Activated CD8-positive, alpha-beta memory T cell treated with anti-CD3 and anti-CD28 coated beads for 24 hours (primary cell): ENCODE results near the gene DNAJC10.

Source experiments
- DNase-seq: peaks from one replicate; pipeline ENCODE4 v3.0.0-alpha.2; 2020

The DNAJC10 gene

GRCh38 chr2:182804128-182804527, 88.1 kb downstream of the DNAJC10 start:
- no peak for DNase-seq

- no peak for DNase-seq
Measured at GRCh38 chr2:182807319-182807718, 91.3 kb downstream of the DNAJC10 start.

- DNase-seq = no peak
Measured at GRCh38 chr2:182810087-182810486, 94.0 kb downstream of the DNAJC10 start.

- no peak for DNase-seq
Measured at GRCh38 chr2:182814380-182814779, 98.3 kb downstream of the DNAJC10 start.

GRCh38 chr2:182814804-182815203, 98.7 kb downstream of the DNAJC10 start:
- DNase-seq = no peak

GRCh38 chr2:182816866-182817265, 100.8 kb downstream of the DNAJC10 start:
- no peak for DNase-seq

- DNase-seq = no peak
Measured at GRCh38 chr2:182817558-182817957, 101.5 kb downstream of the DNAJC10 start.

- DNase-seq = no peak
Measured at GRCh38 chr2:182818501-182818900, 102.4 kb downstream of the DNAJC10 start.

- no peak for DNase-seq
Measured at GRCh38 chr2:182818925-182819324, 102.9 kb downstream of the DNAJC10 start.

- DNase-seq = no peak
Measured at GRCh38 chr2:182819412-182819811, 103.4 kb downstream of the DNAJC10 start.

GRCh38 chr2:182821182-182821581, 105.1 kb downstream of the DNAJC10 start:
- no peak for DNase-seq

GRCh38 chr2:182822733-182823132, 106.7 kb downstream of the DNAJC10 start:
- no peak for DNase-seq

GRCh38 chr2:182824056-182824766, 108.2 kb downstream of the DNAJC10 start:
- no peak for DNase-seq

- DNase-seq = no peak
Measured at GRCh38 chr2:182824767-182825158, 108.7 kb downstream of the DNAJC10 start.

- DNase-seq = no peak
Measured at GRCh38 chr2:182826064-182826463, 110.0 kb downstream of the DNAJC10 start.

GRCh38 chr2:182826496-182826895, 110.4 kb downstream of the DNAJC10 start:
- DNase-seq = no peak

GRCh38 chr2:182827182-182827879, 111.3 kb downstream of the DNAJC10 start:
- DNase-seq = no peak

- no peak for DNase-seq
Measured at GRCh38 chr2:182831101-182831500, 115.0 kb downstream of the DNAJC10 start.

- DNase-seq = no peak
Measured at GRCh38 chr2:182831921-182832320, 115.9 kb downstream of the DNAJC10 start.

GRCh38 chr2:182833084-182833854, 117.2 kb downstream of the DNAJC10 start:
- no peak for DNase-seq

GRCh38 chr2:182834293-182834692, 118.2 kb downstream of the DNAJC10 start:
- no peak for DNase-seq

GRCh38 chr2:182836451-182836850, 120.4 kb downstream of the DNAJC10 start:
- no peak for DNase-seq
